Central memory CD8-positive, alpha-beta T cell (primary cell): ENCODE data around the gene RIN1.
A peak's percentile ranks its signal among the peaks of the same experiment; 100 is the strongest.

Experiments used
- ATAC-seq: fragments of 150-1000 bp; cut with Tn5 transposase; replicated peaks from 2 replicates; pipeline ENCODE4 v1.10.0; 2022; ENCODE audit warnings: mild to moderate bottlenecking, moderate FRiP score, moderate number of reproducible peaks; ENCODE audit not compliant: poor library complexity, severe bottlenecking; ENCODE audit errors: extremely low read depth
- DNase-seq, 2 donors: peaks; one replicate each; pipeline ENCODE4 v3.0.0; 2021; ENCODE audit warnings: low spot score in 2 of 2
- H3K27ac Mint-ChIP-seq: one replicate; pipeline ENCODE4 v1.8.0; 2022; ENCODE audit warnings: low read depth, mild to moderate bottlenecking, moderate library complexity, mixed read lengths
- H3K27me3 Mint-ChIP-seq: one replicate; pipeline ENCODE4 v1.8.0; 2022; ENCODE audit warnings: mixed read lengths
- H3K36me3 Mint-ChIP-seq: one replicate; pipeline ENCODE4 v1.8.0; 2022; ENCODE audit warnings: mild to moderate bottlenecking, moderate library complexity, mixed read lengths; ENCODE audit not compliant: insufficient read depth
- H3K4me1 Mint-ChIP-seq: one replicate; pipeline ENCODE4 v1.8.0; 2022; ENCODE audit warnings: mixed read lengths
- H3K4me3 Mint-ChIP-seq: one replicate; pipeline ENCODE4 v1.8.0; 2022; ENCODE audit warnings: mild to moderate bottlenecking, moderate library complexity, mixed read lengths
- H3K9me3 Mint-ChIP-seq: one replicate; pipeline ENCODE4 v1.8.0; 2022; ENCODE audit warnings: mixed read lengths

Gene RIN1

GRCh38 chr11:66309475-66309874 is 26.8 kb downstream of the RIN1 start:
- Mint-ChIP-seq H3K36me3 (peaks cover 11% of the 10 kb centered on the region), H3K27me3 (no peaks in the 10 kb centered on the region), H3K27ac (no peak overlapping the region), H3K9me3 (no peaks in the 10 kb centered on the region), H3K4me1 (peaks cover 17% of the 10 kb centered on the region), H3K4me3 (no peak overlapping the region)
- DNase-seq (no peak), ATAC-seq (no peak)

GRCh38 chr11:66302656-66303055 is 33.6 kb downstream of the RIN1 start:
- no peak overlapping the region for H3K4me3 Mint-ChIP-seq
- no peaks in the 10 kb centered on the region for H3K36me3 Mint-ChIP-seq
- no peaks in the 10 kb centered on the region for H3K4me1 Mint-ChIP-seq
- no peak overlapping the region for H3K27ac Mint-ChIP-seq
- H3K27me3 Mint-ChIP-seq, result no peaks in the 10 kb centered on the region
- H3K9me3 Mint-ChIP-seq, result no peaks in the 10 kb centered on the region
- DNase-seq (no peak), ATAC-seq (no peak)

- H3K27ac Mint-ChIP-seq, result no peak overlapping the region
- DNase-seq (no peak), ATAC-seq (no peak)
- peaks cover 10% of the 10 kb centered on the region for H3K27me3 Mint-ChIP-seq
- peaks cover 3% of the 10 kb centered on the region for H3K36me3 Mint-ChIP-seq
- no peaks in the 10 kb centered on the region for H3K9me3 Mint-ChIP-seq
- no peaks in the 10 kb centered on the region for H3K4me1 Mint-ChIP-seq
- no peak overlapping the region for H3K4me3 Mint-ChIP-seq
Observed at GRCh38 chr11:66299186-66299585, 37.0 kb downstream of the RIN1 start.

GRCh38 chr11:66297610-66298009 is 38.6 kb downstream of the RIN1 start:
- no peak overlapping the region for H3K27ac Mint-ChIP-seq

GRCh38 chr11:66294626-66295620 is 41.3 kb downstream of the RIN1 start:
- no peak for ATAC-seq
- H3K36me3 Mint-ChIP-seq, result peaks cover 4% of the 10 kb centered on the region
- H3K9me3 Mint-ChIP-seq, result no peaks in the 10 kb centered on the region
- no peak overlapping the region for H3K27ac Mint-ChIP-seq
- H3K27me3 Mint-ChIP-seq, result peaks cover 27% of the 10 kb centered on the region
- DNase-seq, result no peak
- H3K4me3 Mint-ChIP-seq, result no peak overlapping the region
- H3K4me1 Mint-ChIP-seq, result peaks cover 5% of the 10 kb centered on the region

More at GRCh38 chr11:66297610-66298009, 38.6 kb downstream of the RIN1 start:
- no peaks in the 10 kb centered on the region for H3K4me1 Mint-ChIP-seq
- H3K27me3 Mint-ChIP-seq, result peaks cover 21% of the 10 kb centered on the region
- DNase-seq (no peak), ATAC-seq (no peak)
- no peak overlapping the region for H3K4me3 Mint-ChIP-seq
- H3K36me3 Mint-ChIP-seq, result peaks cover 4% of the 10 kb centered on the region
- no peaks in the 10 kb centered on the region for H3K9me3 Mint-ChIP-seq

- Mint-ChIP-seq H3K4me3 (peak overlapping the region; percentile 46), H3K4me1 (peaks cover 15% of the 10 kb centered on the region), H3K27me3 (peaks cover 27% of the 10 kb centered on the region), H3K27ac (no peak overlapping the region), H3K36me3 (peaks cover 5% of the 10 kb centered on the region), H3K9me3 (no peaks in the 10 kb centered on the region)
- DNase-seq (no peak), ATAC-seq (no peak)
Observed at GRCh38 chr11:66293777-66294625, 42.2 kb downstream of the RIN1 start.

GRCh38 chr11:66293352-66293751 is 42.9 kb downstream of the RIN1 start:
- Mint-ChIP-seq H3K27me3 (peaks cover 27% of the 10 kb centered on the region), H3K4me3 (peak overlapping the region; percentile 46), H3K27ac (no peak overlapping the region), H3K4me1 (peaks cover 19% of the 10 kb centered on the region), H3K9me3 (no peaks in the 10 kb centered on the region), H3K36me3 (peaks cover 8% of the 10 kb centered on the region)
- ATAC-seq, result no peak
- DNase-seq, result no peak

- no peak for ATAC-seq
- Mint-ChIP-seq H3K4me1 (peaks cover 22% of the 10 kb centered on the region), H3K27ac (no peak overlapping the region), H3K36me3 (peaks cover 8% of the 10 kb centered on the region), H3K9me3 (no peaks in the 10 kb centered on the region), H3K27me3 (peaks cover 27% of the 10 kb centered on the region), H3K4me3 (peak overlapping the region; percentile 46)
- DNase-seq, result no peak
Observed at GRCh38 chr11:66292543-66293332, 43.5 kb downstream of the RIN1 start.

- DNase-seq, result no peak
- peaks cover 5% of the 10 kb centered on the region for H3K36me3 Mint-ChIP-seq
- H3K4me1 Mint-ChIP-seq, result peaks cover 22% of the 10 kb centered on the region
- ATAC-seq, result no peak
- peak within 1 kb of the TSS; percentile 83 for H3K4me3 Mint-ChIP-seq
- peaks cover 27% of the 10 kb centered on the region for H3K27me3 Mint-ChIP-seq
- peak within 1 kb of the TSS; percentile 11 for H3K27ac Mint-ChIP-seq
- H3K9me3 Mint-ChIP-seq, result no peaks in the 10 kb centered on the region
Observed at GRCh38 chr11:66291706-66292542, 44.3 kb downstream of the RIN1 start, which contains the start of gene TMEM151A. Gene TMEM151A, plus strand, starts transcription at chr11:66291894. Its CDS starts 120 bp downstream, at chr11:66292014.

GRCh38 chr11:66291303-66291705 is 44.9 kb downstream of the RIN1 start:
- DNase-seq (no peak), ATAC-seq (no peak)
- peaks cover 22% of the 10 kb centered on the region for H3K27me3 Mint-ChIP-seq
- peaks cover 5% of the 10 kb centered on the region for H3K36me3 Mint-ChIP-seq
- H3K9me3 Mint-ChIP-seq, result no peaks in the 10 kb centered on the region
- H3K4me3 Mint-ChIP-seq, result peak overlapping the region; percentile 83
- H3K27ac Mint-ChIP-seq, result peak overlapping the region; percentile 11
- peaks cover 22% of the 10 kb centered on the region for H3K4me1 Mint-ChIP-seq

- no peak for DNase-seq
- Mint-ChIP-seq H3K9me3 (no peaks in the 10 kb centered on the region), H3K27ac (no peak overlapping the region), H3K27me3 (peaks cover 17% of the 10 kb centered on the region), H3K36me3 (peaks cover 5% of the 10 kb centered on the region), H3K4me1 (peaks cover 22% of the 10 kb centered on the region), H3K4me3 (peak overlapping the region; percentile 83)
- ATAC-seq, result no peak
Observed at GRCh38 chr11:66290330-66290621, 46.0 kb downstream of the RIN1 start.
